HG02852 (cell line): ENCODE results near the gene IDH2.

ENCODE experiments used
- ATAC-seq: cut with Tn5 transposase; IDR thresholded peaks from one replicate; pipeline ENCODE4 v1.9.1; 2021; ENCODE audit warnings: mild to moderate bottlenecking, moderate library complexity; ENCODE audit not compliant: unreplicated experiment

IDH2 gene

GRCh38 chr15:90044916-90045371 lies 57.3 kb downstream of the IDH2 start:
- ATAC-seq: no peak

GRCh38 chr15:90044191-90044590 lies 58.1 kb downstream of the IDH2 start:
- no peak for ATAC-seq

- ATAC-seq: no peak
These were observed 58.7 kb downstream of the IDH2 start for GRCh38 chr15:90043530-90044010.

- ATAC-seq: no peak
These were observed 59.3 kb downstream of the IDH2 start for GRCh38 chr15:90042766-90043529.

- no peak for ATAC-seq
These were observed 59.9 kb downstream of the IDH2 start for GRCh38 chr15:90042356-90042755.

- no peak for ATAC-seq
These were observed 61.6 kb downstream of the IDH2 start for GRCh38 chr15:90040618-90041017.

- no peak for ATAC-seq
These were observed 62.3 kb downstream of the IDH2 start for GRCh38 chr15:90039996-90040395.

GRCh38 chr15:90038632-90039095 lies 63.6 kb downstream of the IDH2 start:
- no peak for ATAC-seq

- ATAC-seq: peak; percentile 76
These were observed 64.2 kb downstream of the IDH2 start for GRCh38 chr15:90037961-90038631.

- ATAC-seq: no peak
These were observed 64.8 kb downstream of the IDH2 start for GRCh38 chr15:90037511-90037860.

GRCh38 chr15:90036806-90037510 lies 65.3 kb downstream of the IDH2 start:
- ATAC-seq: no peak

GRCh38 chr15:90036343-90036742 lies 65.9 kb downstream of the IDH2 start:
- ATAC-seq: no peak

- ATAC-seq: no peak
These were observed 66.4 kb downstream of the IDH2 start for GRCh38 chr15:90035840-90036230.

GRCh38 chr15:90035095-90035839 lies 67.0 kb downstream of the IDH2 start:
- no peak for ATAC-seq

- no peak for ATAC-seq
These were observed 68.8 kb downstream of the IDH2 start for GRCh38 chr15:90033448-90033847.
